GM12801 (cell line): ENCODE measurements around the gene GPX4.

Source experiments
- CTCF ChIP-seq: IDR thresholded peaks from one replicate; pipeline ENCODE4 v1.5.1; 2011; ENCODE audit warnings: control low read depth; ENCODE audit not compliant: insufficient read length; ENCODE audit errors: extremely low read depth

The GPX4 gene

GRCh38 chr19:1103708-1104310, at the start of gene GPX4:
Gene GPX4 (plus strand): TSS chr19:1103994. CDS start chr19:1104044, 50 bp downstream.
- no peak for TF ChIP-seq CTCF

- no peak for TF ChIP-seq CTCF
Observed at GRCh38 chr19:1054102-1055027, 49.4 kb upstream of the GPX4 start.

GRCh38 chr19:1055028-1055425, 48.8 kb upstream of the GPX4 start:
- no peak for TF ChIP-seq CTCF

GRCh38 chr19:1055886-1056620, 47.7 kb upstream of the GPX4 start:
- no peak for TF ChIP-seq CTCF

GRCh38 chr19:1057176-1057855, 46.5 kb upstream of the GPX4 start:
- TF ChIP-seq CTCF, result no peak

- no peak for TF ChIP-seq CTCF
Observed at GRCh38 chr19:1058112-1058511, 45.7 kb upstream of the GPX4 start.

GRCh38 chr19:1060689-1061088, 43.1 kb upstream of the GPX4 start:
- no peak for TF ChIP-seq CTCF
